NCI-H2196 treated with DMSO at 0.1 percent for 48 hours (cell line): Measurements from ENCODE around the gene PRR15L.

Source experiments
- DNase-seq: peaks from one replicate; lab custom pipeline; 2025; ENCODE audit not compliant: unreplicated experiment; lab: John Stamatoyannopoulos, UW

PRR15L gene

DNA sequence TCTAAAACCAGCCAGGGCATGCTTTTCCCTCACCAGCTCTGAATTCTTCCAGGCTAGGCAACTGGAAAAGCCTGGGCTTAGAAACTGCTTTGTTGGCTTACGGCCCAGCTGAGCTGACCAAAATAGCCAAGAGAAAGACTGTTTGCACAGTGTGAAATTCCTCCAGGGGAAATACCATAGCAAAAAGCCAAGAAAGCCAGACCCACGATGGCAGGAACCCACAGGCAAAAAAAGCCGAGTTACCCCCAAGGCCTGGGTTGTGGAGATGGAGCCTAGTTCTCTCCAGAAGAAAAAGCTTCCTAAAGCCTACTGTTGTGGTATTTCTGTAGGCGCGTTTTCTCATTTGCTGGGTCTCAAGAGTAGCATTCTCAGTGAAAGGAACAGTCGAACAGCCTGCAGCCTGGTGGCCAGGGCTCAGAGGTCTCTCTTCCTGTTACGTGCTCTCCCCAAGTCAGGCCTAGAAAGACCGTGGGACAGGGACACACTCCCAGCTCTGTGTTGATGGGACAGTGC, 52.4 kb downstream of the PRR15L start:
- peak; percentile 6 for DNase-seq

DNA sequence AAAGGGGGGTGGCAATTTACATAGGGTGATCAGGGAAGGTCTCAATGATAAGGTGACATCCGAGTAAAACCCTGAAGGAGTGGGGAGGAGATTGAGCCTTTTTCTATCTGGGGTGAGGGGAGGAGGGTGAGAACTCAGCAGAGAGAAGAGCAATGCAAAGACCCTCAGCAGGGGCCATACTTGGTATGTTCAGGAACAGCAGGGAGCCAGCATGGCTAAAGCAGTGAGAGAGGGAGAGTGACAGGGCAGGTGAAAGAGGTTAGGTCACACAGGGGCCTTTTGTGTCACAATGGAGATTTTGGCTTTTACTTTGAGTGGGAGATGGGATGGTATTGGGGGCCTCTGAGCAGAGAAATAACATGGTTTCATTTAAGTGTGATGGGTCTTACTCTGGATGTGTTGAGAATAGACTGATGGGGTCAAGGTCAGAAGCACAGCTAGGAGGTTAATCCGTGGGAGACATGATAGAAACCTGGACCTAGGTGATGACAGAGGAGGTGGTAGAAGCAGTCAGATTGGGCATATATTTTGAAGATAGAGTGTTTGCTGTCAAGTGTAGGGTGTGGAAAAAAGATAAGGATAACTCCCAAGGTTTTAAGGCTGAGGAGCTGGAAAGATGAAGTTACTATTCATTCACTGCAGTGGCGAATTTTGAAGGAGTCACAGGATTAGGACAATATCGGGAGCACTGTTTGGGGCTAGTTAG, 55.5 kb downstream of the PRR15L start:
- DNase-seq: no peak
